ENCODE data around the gene DGAT2. TPM values are rescaled to one million over a fixed set of nuclear protein-coding genes. Genes with fewer than 3 reads are reported as not detected.

The DGAT2 gene
- total and polyA plus RNA-seq, 2 experiments from 2014 or later = 23.7 to 44.9 TPM

GRCh38 chr11:75781831-75782230 lies 13.3 kb downstream of the DGAT2 start:
- no peaks in the 10 kb centered on the region for H3K9me3 ChIP-seq (ENCODE audit: low read depth)
- H3K27me3 ChIP-seq = no peaks in the 10 kb centered on the region
- TF ChIP-seq CTCF (IDR thresholded peaks at IDR 0.05; ENCODE audit: low read depth, low read length) = no peak
- no peak for DNase-seq (ENCODE audit: low read depth in 1 of 2, low spot score in 1 of 2)
- no peaks in the 10 kb centered on the region for H3K4me1 ChIP-seq (ENCODE audit: low read depth)
- no peaks in the 10 kb centered on the region for H3K36me3 ChIP-seq
- no peak overlapping the region for H3K27ac ChIP-seq
- H3K4me3 ChIP-seq = no peak overlapping the region

GRCh38 chr11:75782540-75783263 lies 14.1 kb downstream of the DGAT2 start:
- Histone ChIP-seq H3K36me3 (no peaks in the 10 kb centered on the region), H3K9me3 (ENCODE audit: low read depth) (no peaks in the 10 kb centered on the region), H3K4me3 (no peak overlapping the region), H3K27me3 (no peaks in the 10 kb centered on the region), H3K4me1 (ENCODE audit: low read depth) (no peaks in the 10 kb centered on the region), H3K27ac (no peak overlapping the region)
- DNase-seq (ENCODE audit: low read depth in 1 of 2, low spot score in 1 of 2) = no peak
- TF ChIP-seq CTCF (IDR thresholded peaks at IDR 0.05; ENCODE audit: low read depth, low read length) = no peak

GRCh38 chr11:75783416-75784084 lies 15.0 kb downstream of the DGAT2 start:
- no peak for TF ChIP-seq CTCF (IDR thresholded peaks at IDR 0.05; ENCODE audit: low read depth, low read length)
- Histone ChIP-seq H3K4me3 (no peak overlapping the region), H3K27me3 (no peaks in the 10 kb centered on the region), H3K27ac (no peak overlapping the region), H3K36me3 (no peaks in the 10 kb centered on the region), H3K9me3 (ENCODE audit: low read depth) (no peaks in the 10 kb centered on the region), H3K4me1 (ENCODE audit: low read depth) (no peaks in the 10 kb centered on the region)
- DNase-seq (ENCODE audit: low read depth in 1 of 2, low spot score in 1 of 2) = no peak

- Histone ChIP-seq H3K36me3 (no peaks in the 10 kb centered on the region), H3K27me3 (no peaks in the 10 kb centered on the region), H3K4me1 (ENCODE audit: low read depth) (no peaks in the 10 kb centered on the region), H3K4me3 (no peak overlapping the region), H3K9me3 (ENCODE audit: low read depth) (no peaks in the 10 kb centered on the region), H3K27ac (no peak overlapping the region)
- no peak for DNase-seq (ENCODE audit: low read depth in 1 of 2, low spot score in 1 of 2)
- no peak for TF ChIP-seq CTCF (IDR thresholded peaks at IDR 0.05; ENCODE audit: low read depth, low read length)
Observed at GRCh38 chr11:75784085-75784478, 15.5 kb downstream of the DGAT2 start.

- no peak overlapping the region for H3K4me3 ChIP-seq
- DNase-seq (ENCODE audit: low read depth in 1 of 2, low spot score in 1 of 2) = no peak
- H3K27me3 ChIP-seq = no peaks in the 10 kb centered on the region
- no peaks in the 10 kb centered on the region for H3K36me3 ChIP-seq
- no peak for TF ChIP-seq CTCF (IDR thresholded peaks at IDR 0.05; ENCODE audit: low read depth, low read length)
- H3K27ac ChIP-seq = no peak overlapping the region
- no peaks in the 10 kb centered on the region for H3K9me3 ChIP-seq (ENCODE audit: low read depth)
- H3K4me1 ChIP-seq (ENCODE audit: low read depth) = no peaks in the 10 kb centered on the region
Observed at GRCh38 chr11:75784506-75784905, 15.9 kb downstream of the DGAT2 start.
